HG03025 (cell line): ENCODE data around the gene ZG16B.

Experiments used
- ATAC-seq: cut with Tn5 transposase; IDR thresholded peaks from one replicate; pipeline ENCODE4 v1.9.1; 2021; ENCODE audit warnings: mild to moderate bottlenecking, moderate library complexity; ENCODE audit not compliant: unreplicated experiment, low FRiP score

The ZG16B gene, protein sequence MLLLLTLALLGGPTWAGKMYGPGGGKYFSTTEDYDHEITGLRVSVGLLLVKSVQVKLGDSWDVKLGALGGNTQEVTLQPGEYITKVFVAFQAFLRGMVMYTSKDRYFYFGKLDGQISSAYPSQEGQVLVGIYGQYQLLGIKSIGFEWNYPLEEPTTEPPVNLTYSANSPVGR

GRCh38 chr16:2829501-2830354, at the start of gene ZG16B:
Gene ZG16B, plus strand, starts transcription at chr16:2830303. Its CDS starts 139 bp downstream, at chr16:2830442.
- ATAC-seq: no peak

- ATAC-seq: no peak
Observed at GRCh38 chr16:2782583-2783351, 47.3 kb upstream of the ZG16B start.

DNA sequence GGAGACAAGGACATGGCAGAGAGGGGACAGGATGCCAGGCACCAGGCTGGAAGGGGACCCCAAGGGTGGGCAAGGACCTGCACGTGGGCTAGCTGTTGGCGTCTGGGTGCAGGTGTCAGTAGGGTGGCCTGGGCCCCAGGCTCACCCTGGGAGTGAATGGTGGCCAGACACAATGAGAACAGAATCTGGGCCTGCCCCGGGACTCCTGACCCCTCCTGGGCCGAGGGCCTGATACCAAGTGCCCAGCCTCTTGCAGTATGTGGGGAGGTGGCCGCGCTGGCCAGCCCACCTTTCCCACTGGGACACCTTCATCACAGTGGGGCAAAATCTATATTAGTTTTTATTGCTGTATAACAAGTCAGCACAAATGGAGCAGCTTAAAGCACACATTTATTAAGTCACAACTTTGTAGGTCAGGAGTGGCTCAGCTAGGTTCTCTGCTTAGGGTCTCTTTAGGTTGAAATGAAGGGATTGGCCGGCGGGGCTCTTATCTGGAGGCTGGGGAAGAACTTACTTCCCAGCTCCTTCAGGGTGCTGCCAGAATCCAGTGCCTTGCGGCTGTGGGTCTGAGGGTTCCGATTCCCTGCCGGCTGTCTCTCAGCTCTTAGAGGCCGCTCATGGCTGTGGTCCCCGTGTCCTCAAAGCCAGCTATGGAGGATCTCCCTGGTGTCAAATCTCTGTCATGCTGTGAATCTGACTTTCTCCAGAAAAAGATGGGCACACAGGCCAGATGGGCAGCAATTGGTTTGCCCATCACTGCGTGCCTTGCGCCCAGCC, 46.3 kb upstream of the ZG16B start:
- no peak for ATAC-seq

DNA sequence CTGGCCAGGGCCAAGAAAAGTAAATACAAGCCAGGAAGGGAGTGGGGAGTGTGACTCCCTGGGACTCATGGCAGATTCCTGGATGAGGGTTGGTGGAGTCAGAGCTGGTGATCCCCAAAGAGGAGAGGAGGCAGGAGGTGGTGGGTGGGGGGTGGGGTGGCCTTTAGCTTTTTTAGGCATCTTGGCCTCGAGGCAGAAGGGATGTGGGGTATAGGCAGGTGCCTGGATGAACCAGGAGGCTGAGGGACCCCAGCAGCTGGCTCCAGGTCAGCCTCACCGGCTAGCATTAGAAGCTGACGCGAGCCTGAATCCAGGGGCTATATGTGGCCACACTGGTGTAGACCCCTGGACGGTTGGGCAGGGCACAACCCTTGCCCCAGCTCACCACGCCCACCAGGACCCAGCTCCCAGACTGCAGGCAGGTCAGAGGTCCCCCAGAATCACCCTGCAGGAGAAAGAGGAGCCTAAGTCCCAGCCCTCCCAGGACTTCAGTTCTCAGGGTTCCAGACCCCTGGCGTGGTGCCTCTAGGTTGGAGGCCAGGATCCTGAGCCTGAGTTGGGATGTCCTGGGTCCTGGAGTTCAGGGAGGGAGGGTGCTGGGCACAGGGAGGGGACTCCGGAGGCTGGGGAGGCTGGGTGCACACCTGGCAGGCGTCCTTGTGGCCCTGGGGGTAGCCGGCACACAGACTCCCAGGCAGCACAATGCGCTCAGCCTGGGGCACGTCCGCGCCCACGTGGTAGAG, 45.6 kb upstream of the ZG16B start:
- no peak for ATAC-seq

GRCh38 chr16:2785101-2785991, 44.8 kb upstream of the ZG16B start:
- no peak for ATAC-seq

- ATAC-seq: no peak
Observed at GRCh38 chr16:2786061-2786825, 43.9 kb upstream of the ZG16B start.

DNA sequence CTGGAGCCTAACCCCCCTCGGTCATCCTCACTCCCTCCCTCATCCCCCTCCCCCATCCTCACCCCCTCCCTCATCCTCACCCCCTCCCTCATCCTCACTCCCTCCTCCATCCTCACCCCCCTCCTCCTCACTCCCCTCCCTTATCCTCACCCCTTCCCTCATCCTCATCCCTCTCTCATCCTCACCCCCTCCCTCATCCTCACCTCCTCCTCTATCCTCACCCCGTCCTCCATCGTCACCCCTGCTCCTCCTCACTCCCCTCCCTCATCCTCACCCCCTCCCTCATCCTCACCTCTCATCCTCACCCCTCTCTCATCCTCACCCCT, 43.3 kb upstream of the ZG16B start:
- ATAC-seq: no peak

- no peak for ATAC-seq
Observed at GRCh38 chr16:2787406-2787805, 42.7 kb upstream of the ZG16B start, which contains the start of gene PRSS33. Gene PRSS33, minus strand, starts transcription at chr16:2787560. Its CDS starts 1,013 bp downstream, at chr16:2786547.

DNA sequence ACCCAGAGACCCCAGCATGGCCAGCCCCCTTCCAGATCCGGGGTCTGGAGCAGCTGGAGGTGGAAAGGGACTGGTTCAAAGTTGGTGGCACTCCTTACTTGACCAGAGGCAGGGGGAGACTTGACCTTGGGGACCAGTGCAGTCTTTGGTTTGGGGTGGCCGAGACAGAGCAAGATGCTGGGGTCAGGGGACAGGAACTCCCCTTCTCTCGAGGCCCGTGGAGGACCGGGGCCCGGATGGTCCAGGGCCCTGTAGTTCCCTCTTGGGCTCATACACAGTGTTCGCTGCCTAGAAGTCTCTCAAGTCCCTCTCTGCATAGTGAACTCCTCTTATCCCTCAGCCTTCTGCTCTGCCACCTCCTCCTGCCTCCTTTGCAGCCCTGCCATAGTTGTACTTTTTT, 42.1 kb upstream of the ZG16B start:
- ATAC-seq: no peak

DNA sequence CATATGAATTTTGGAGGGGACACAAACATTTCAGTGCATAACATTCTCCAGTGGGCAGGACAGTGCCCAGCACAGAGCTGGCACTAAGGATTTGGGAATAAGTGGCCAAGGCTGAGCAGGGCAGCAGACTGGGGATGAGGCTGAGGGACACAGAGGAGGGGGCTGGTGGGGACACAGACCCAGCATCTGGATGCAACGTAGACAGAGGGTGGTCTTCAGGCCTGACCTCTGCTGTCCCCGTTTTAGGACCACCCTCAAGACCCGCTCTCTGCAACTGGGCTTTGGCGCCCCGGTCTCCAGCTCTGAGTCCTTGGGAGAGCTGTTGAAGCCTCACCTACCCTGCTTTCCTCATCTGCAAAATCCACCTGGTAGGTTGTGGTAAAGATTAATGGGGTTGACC, 39.5 kb upstream of the ZG16B start:
- no peak for ATAC-seq

DNA sequence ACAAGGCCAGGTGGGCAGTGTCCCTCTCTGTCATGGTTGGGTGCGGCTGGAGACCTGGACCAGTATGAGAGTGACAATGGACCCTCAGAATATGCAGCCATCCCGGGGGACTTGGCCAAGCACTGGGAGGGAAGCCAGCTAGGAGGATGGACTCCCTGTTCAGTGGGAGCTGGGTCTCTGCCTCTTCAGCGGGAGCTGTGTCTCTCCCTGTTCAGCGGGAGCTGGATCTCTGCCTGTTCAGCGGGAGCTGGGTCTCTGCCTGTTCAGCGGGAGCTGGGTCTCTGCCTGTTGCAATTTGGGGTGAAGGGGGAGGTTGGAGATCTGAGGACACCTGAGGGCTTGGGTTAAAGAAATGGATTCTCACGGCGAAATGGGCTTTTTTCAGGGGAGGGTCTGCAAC, 38.9 kb upstream of the ZG16B start:
- ATAC-seq: no peak

DNA sequence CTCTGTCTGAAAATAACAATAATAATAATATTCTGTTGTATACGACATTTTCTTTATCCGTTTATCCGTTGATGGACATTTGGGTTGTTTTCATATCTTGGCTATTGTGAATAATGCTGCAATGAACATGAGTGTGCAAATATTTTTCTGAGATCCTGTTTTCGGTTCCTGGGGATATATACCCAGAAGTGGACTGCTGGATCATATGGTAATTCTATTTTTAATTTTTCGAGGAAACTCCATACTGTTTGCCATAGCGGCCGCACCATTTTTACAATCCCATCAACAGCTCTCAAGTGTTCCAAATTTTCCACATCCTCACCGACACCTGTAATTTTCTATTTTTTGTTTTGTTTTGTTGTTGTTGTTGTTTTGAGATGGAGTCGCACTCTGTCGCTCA, 37.2 kb upstream of the ZG16B start:
- ATAC-seq: no peak

GRCh38 chr16:2795395-2796143, 34.5 kb upstream of the ZG16B start:
- ATAC-seq: no peak

DNA sequence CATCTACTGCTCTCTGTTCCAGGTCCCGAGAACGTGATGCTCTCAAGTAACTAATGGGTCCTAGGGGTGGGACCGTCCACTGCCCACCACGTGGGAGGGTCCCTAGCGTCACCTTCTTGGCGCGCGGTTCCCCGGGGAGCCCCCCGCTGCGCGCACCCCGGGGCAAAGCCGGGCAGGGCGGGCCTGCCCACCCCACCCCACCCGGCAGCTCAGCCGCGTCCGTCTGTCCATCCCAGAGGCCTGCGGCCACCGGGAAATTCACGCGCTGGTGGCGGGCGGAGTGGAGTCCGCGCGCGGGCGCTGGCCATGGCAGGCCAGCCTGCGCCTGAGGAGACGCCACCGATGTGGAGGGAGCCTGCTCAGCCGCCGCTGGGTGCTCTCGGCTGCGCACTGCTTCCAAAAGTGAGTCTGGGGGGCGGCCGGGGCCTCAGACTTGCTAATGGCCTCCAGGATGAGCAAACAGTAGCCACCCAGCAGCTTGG, 31.3 kb upstream of the ZG16B start:
- ATAC-seq: no peak

DNA sequence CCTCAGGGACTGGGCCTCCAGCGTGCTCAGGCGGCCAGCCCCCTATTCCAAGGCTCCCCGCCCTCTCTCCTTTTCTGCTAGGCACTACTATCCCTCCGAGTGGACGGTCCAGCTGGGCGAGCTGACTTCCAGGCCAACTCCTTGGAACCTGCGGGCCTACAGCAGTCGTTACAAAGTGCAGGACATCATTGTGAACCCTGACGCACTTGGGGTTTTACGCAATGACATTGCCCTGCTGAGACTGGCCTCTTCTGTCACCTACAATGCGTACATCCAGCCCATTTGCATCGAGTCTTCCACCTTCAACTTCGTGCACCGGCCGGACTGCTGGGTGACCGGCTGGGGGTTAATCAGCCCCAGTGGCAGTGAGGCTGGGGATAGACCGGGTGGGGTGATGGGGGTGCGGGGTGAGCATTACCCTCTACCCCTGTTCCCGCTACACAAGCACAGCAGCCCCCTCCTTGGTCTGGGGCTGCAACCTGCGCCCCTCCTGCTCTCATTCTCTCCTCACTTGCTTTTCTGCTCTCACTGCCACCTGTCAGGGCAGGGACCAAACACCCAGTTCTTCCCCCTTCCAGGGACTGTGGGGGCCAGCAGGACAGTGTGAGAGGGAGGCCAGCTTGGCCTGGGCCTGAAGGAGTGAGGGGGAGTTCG, 30.8 kb upstream of the ZG16B start:
- no peak for ATAC-seq

GRCh38 chr16:2799859-2800226, 30.3 kb upstream of the ZG16B start:
- ATAC-seq: no peak
